ENCODE data around the gene WDR27. TPM values are rescaled to one million over a fixed set of nuclear protein-coding genes. Genes with fewer than 3 reads are reported as not detected.
"Not testable (repeated sequence)": the region's sequence is repeated elsewhere in the genome, so short reads cannot be mapped to it uniquely, and the experiment has no call there.

The WDR27 gene
- total RNA-seq, 1 experiment from 2014 or later: 12.3 TPM

DNA sequence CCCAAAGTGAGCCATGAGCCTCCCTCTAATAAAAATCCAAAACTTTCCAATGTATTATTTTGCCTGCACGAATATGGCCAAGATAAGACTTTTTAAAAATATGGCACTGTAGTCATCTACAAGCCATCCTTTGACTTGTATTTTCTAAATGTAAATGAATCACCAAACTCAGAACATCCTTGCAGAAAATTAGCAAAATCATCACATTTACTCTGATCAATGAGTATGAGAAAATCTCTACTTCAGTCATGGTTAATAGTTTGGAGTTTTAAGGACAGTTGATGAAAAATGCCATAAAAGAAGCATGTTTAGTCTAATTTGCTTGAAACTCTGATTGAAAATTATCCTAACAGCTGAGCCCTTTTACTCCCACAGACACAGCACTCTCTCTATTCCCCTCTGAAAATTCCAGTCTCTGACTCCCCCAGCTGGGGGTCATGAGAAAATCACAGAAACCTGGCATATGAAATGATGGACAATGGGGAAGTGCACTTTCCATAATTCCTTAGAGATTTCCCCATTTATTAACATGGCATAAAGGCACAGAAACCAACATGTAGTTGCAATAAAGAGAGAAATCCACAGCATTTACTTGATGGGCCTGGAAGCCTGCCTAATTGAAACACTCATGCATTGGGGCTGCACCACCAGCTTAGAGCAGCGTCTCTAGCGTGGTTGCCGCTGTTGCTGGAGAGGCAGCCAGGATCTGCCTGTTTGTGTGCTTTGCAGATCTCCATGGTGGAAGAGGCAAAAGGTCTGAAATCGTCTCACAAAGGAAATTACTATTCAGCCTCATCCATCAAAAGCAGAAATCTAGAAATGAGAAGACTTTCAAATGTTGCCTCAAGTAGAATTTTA is 214.0 kb downstream of the WDR27 start:
- peak; percentile 32 for DNase-seq (ENCODE audit: low read depth)

DNA sequence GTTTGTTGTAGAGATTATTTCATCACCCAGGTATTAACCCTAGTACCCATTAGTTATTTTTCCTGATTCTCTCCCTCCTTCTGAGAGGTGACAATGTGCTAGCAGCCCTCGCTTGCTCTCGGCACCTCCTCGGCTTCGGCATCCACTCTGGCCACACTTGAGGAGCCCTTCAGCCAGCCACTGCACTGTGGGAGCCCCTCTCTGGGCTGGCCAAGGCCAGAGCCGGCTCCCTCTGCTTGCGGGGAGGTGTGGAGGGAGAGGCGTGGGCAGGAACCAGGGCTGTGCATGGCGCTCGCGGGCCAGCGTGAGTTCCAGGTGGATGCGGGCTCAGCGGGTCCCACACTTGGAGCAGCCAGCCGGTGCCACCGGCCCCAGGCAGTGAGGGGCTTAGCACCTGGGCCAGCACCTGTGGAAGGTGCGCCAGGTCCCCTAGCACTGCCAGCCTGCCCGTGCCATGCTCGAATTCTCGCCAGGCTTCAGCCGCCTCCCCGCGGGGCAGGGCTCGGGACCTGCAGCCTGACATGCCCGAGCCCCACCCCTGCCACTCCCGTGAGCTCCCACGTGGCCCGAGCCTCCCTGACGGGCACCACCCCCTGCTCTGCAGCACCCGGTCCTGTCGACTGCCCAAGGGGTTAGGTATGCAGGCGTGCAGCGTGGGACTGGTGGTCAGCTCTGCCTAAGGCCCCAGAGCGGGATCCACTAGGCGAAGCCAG is 221.9 kb downstream of the WDR27 start:
- no peak for DNase-seq (ENCODE audit: low read depth)

DNA sequence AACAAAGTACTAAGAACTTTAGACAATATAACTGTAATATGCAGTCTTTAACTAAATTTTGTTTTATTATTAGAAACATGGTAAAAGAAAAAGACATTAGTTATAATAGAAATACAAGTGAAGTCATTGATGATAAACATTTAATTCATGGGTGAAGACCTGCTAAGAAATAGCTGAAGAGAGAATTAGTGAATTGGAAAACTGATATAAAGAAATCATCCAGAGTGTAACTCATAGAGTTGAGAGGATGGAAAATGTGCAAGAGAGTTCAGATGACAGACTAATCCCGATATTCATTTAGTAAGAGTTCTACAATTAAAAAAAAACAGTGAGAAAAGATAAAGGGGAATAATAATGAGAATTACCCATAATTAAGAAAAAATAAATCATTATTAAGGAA is 227.5 kb downstream of the WDR27 start:
- DNase-seq (ENCODE audit: low read depth): no peak

DNA sequence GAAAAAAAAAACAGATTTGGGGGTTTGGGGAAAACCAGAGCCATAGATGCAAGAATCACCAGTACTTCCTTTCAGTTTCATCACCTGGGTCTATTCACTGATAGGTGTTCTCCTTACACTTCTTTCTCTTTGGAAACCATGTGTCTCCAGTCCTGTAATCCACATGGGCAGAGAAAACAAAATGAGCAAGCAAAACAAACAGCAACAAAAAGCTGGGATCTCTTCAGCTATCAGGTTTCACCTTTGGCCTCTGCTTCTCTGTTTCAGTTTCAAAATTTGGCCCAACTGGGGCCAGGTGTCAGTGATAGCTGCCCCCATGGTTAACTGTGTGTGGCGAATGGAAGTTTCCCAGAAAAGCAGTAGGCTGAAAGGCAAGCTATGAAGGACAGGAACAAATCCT is 228.2 kb downstream of the WDR27 start:
- DNase-seq (ENCODE audit: low read depth): no peak

DNA sequence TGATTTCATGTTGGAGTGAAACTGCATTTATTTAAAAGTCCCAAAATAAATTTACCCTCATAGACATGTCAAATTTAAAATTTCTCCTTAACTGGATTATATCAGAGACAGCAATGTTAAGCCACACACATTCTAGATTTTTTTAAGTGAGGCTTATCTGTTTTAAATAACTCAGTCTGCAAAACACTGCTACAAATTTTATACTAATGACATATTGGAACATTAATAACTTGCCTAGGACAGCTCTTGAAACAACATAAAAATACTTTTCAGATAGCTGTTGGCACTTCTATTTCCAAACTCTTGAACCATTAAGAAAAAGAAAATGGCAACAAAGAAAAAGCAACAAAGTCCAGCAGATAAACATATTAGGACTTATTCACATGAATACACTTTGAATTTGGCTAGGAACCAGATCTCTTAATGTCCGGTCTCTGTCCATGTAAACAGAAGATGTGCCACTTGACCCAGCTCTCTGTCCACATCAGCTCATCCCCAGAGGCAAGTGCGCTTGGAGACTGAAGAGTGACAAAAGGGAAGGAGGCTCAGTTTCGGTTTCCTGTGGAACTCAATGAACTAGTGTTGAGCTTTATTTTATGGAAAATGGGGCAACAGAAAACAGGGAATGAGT is 228.9 kb downstream of the WDR27 start:
- DNase-seq (ENCODE audit: low read depth): peak; percentile 60

DNA sequence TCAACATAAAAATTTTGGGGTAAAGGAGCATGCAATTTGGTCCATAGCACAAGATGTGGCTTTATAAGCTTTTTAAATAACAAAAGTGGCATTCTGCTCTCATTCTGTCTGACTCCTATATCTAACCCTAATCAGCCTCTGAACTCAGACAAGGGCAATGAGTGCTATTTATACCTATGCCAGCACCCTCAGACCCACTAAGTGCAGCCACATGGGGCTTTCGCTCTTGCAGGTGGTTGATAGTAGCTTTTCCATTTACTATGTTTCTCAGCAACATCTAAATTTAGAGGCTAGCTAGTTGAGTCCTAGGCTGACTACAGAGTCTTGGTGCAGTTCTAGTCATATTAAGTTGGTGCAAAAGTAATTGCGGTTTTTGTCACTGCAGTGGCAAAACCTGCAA is 231.0 kb downstream of the WDR27 start:
- DNase-seq (ENCODE audit: low read depth): no peak

DNA sequence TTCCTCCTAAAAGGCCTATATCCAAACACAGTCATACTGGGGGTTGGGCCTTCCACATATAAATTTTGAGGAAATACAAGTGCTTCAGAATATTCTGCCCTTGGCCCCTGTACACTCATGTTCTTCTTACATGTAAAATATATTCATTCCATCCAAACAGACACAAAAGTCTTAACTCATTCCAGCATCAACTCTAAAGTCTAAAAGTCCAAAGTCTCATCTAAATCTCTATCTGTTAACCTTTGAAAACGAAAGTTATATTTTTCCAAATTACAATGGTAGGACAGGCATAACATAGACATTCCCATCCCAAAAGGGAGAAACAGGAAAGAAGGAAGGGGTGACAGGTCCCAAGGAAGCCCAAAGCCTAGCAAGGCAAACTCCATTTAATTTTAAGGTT is 232.8 kb downstream of the WDR27 start:
- DNase-seq (ENCODE audit: low read depth): no peak

DNA sequence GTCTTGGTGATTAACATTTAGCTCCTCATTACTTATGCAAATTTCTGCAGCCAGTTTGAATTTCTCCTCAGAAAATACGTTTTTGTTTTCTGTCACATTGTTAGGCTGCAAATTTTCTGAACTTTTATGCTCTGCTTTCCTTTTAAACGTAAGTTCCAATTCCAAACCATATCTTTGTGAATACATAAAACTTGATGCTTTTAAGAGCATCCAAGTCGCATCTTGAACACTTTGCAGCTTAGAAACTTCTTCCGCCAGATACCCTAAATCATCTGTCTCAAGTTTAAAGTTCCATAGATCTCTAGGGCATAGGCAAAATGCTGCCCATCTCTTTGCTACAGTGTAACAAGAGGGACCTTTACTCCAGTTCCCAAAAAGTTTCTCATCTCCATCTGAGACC is 234.1 kb downstream of the WDR27 start:
- not testable (repeated sequence) for DNase-seq (ENCODE audit: low read depth)

DNA sequence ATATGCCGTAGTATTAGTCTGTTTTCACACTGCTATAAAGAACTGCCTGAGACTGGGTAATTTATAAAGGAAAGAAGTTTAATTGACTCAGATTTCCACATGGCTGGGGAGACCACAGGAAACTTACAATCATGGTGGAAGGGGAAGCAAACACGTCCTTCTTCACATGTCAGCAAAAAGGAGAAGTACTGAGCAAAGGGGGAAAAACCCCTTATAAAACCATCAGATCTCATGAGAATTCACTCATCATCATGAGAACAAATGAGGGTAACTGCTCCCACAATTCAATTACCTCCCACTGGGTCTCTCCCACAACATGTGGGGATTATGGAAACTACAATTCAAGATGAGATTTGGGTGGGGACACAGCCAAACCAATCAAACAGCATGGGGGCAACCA is 235.6 kb downstream of the WDR27 start:
- not testable (repeated sequence) for DNase-seq (ENCODE audit: low read depth)

DNA sequence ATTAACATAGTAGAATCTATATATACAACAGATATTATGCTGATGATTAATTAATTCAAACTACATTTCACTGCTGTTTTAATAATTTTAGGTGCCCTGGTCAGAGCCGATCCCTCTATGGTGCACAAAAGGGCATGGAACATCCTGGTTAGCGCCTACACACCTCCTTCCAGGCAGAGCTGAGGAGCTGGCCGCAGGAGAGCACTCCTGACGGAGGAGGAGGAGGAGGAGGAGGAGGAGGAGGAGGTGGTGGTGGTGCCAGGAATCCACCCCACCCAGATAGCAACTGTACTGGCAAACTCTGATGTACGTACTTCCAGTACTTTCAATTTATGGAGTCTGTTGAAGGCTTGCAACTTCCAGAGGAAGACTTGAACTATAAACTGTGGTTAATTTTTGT is 244.1 kb downstream of the WDR27 start:
- no peak for DNase-seq (ENCODE audit: low read depth)

DNA sequence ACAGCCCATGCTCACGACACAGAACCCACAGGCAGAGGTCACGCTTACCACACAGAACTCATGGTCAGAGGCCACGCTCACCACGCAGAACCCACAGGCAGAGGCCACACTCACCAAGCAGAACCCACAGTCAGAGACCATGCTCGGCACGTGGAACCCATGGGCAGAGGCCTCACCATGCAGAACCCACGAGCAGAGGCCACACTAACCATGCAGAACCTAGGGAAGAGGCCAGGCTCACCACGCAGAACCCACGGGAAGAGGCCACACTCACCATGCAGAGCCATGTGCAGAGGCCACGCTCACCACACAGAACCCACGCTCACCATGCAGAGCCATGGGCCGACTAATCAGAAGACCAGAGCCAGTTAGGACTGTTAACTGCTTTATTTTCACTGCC is 245.0 kb downstream of the WDR27 start:
- no peak for DNase-seq (ENCODE audit: low read depth)

DNA sequence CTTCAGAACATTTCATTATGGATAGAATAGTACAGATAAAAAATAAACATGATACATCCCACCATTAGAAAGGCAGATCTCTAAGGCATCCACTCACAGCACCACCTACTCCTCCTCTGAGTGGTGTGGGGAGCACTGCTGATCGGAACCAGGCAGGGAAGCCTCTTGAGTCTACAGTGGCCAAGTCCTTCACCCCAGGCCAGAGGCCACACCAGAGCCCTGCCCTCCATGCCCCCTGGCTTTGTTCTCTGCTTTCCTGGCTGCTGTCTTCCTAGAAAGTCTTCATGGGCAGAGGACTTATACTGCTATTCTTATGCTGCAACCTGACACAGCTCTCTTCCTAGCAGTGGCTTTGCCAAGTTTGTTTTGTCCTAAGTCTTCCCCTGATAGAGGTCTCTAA is 246.4 kb downstream of the WDR27 start:
- no peak for DNase-seq (ENCODE audit: low read depth)

DNA sequence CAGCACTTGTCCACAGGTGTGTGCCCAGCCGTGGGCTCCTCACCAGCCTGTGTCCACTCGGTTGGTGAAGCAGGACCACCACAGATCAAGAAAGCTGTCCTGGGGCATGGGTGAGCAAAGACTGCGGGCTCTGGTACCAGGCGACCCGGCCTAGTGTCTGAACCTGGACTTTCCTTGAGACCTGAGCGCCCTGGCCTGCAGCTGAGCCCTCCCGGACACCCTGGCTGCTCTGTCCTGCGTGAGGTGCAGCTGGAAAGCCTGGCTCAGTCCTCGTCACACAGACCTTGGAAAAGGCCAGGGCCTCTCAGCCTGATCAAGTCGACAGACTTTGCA is 247.0 kb downstream of the WDR27 start:
- no peak for DNase-seq (ENCODE audit: low read depth)

DNA sequence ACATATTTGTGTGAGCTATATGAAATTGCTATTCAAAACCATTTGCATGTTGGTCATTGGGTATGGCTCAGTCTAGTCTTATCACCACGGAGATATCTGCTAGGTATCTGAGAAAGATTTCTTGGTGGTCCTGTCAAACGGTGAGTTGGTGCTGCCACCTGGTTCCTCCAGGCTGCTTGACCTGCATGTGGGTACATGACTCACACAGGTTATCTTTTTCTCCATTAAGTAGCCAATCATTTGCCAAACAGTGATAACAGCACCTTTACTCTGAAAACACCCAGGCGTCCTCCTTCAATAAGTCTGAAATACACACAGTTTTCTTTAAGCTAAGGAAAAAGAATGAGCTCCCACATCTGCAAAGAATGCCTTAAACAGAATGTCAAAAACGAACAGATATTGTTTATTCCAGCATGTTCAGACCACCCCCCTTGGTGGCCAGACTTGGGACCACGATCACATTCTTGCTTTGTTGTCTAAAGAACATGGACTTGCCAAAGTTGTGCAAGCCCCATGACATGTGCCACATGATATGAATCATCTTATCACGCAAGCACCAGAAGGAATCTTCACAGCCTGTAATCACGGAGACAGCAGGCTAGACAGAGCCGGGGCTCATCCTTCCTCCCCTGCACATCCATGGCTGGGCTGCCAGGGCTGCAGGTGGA is 247.5 kb downstream of the WDR27 start:
- peak; percentile 78 for DNase-seq (ENCODE audit: low read depth)

DNA sequence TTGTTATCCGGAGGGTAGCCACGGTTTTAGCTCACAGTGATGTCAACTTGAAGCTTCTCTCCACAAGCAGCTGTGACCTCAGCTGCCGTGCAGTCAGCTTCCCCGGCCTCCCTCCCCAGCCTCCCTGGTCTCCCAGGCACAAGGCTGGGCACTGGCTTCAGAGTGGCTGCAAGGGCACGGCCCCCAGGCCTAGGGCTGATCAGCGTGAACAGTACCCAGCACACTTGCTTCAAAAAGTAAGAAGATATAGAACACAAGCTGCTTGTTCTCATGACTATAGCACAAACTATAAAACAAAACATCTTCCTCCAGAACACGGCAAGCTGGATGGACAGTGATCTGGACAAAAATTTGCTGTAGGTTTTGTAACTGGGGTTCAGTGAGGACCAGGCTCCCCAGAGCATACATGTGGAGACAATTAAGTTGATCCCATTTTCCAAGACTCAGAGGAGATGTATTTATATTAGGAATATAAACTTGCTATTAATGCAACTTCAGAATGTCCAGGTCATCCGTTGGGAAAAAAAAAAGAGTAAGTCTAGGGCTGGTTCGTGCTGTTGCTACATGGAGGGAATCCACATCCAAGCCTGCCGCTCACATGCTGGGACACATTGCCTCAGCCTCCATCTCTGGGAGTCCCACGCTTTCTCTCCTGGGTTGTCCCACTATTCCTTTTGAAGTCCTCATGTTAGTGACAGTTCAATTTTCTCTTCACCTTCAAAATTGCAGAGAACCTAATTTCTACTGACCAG is 248.8 kb downstream of the WDR27 start:
- no peak for DNase-seq (ENCODE audit: low read depth)

DNA sequence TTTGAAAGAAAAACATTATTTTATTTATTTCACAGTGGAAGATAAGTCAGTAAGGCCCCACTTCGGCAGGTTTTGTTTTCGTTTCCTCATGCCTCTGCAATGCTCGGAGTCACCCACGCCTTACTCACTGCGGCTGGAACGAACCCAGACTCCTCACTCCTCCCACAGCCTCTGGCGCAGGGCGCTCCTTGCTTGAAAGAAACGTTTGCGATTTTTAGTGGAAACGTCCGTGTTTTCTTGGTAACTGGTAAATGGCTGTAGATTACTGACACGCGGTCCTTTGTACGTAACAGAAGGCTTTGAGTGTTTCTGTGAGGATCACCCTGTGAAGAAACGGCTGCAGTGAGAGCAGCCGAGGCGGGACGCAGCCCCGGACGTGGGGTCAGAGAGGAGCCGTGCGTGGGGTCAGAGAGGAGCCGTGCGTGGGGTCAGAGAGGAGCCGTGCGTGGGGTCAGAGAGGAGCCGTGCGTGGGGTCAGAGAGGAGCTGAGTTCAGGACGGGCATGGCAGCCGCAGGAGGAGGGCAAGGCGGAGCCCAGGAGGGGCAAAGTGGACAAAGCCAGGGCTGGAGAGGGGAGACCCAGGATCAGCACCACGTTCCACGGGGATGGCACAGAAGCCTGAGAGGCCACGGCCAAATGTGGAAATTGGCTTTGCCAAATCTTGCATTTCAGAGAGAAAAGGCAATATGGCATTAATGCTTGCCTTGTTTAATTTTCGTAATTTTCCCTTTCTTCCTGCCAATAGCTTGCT is 249.5 kb downstream of the WDR27 start:
- no peak for DNase-seq (ENCODE audit: low read depth)

DNA sequence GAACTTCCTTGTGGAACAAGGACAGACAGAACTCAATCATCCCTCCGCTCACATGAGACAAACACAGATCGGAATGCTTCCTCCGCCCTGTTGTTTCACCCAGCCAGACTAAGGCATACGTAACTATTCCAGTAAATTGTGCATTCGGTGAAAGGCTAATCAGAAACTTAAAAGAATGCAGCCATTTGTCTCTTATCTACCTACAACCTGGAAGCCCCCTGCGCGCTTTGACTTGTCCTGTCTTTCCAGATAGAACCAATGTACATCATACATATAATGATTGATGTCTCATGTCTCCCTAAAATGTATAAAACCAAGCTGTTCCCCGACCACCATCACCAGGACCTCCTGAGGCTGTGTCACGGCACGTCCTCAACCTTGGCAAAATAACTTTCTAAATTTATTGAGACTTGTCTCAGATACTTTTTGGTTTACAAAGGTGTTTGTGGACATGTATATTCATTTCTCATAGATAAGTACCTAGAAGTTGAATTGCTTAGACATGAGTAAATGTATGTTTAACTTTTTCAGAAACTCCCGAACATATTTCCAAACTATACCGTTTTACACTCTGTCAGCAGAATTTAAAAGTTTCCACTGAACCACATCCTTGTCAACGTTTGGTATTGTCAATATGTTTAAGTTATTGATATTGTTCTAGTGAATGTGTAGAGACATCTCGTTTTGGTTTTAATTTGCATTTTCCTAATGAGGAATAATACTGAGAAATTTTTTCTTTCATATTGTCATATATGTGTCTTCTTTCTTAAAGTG is 250.6 kb downstream of the WDR27 start:
- no peak for DNase-seq (ENCODE audit: low read depth)

DNA sequence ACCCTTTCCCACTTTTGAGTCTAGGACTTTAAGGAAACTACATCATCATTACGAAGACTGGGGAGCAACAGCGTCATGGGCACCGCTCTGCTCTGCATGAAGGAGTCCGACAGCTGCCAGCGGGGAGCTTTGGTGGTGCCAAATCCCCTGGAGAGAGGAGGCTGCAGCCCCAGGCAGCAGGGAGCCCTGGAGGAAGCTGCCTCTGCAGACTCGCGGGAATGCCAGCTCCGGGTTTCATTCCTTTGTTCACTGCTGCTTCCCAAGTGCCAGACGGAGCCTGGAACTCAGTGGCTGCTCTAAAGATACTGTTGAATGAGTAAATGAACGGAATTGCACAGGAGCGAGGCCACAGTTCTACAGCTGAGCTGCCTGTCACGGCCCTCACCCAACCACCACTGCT is 251.7 kb downstream of the WDR27 start:
- DNase-seq (ENCODE audit: low read depth): no peak

DNA sequence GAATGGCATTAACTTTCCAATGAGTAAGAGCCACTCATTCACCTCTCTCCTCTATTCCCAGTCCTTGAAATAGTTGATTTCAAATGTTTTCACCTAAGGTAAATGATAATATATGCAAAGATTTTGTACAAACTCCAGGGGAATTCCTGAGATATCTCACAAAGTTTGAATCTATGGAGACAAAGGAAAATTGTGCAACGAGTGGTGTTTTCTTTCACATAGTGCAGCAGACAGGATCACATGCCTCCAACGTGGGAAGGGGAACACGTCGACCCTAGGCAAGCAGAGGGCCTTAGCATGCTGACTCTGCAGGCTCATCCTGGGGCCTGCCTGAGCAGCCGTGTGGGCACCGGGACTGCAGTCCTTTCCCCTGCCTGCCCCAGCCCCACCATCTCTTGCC is 252.6 kb downstream of the WDR27 start:
- DNase-seq (ENCODE audit: low read depth): no peak

Measured in RPMI7951 (cell line).